ENCODE data around the gene MIER3. TPM values are rescaled to one million over a fixed set of nuclear protein-coding genes. Genes with fewer than 3 reads are reported as not detected.

The MIER3 gene
- polyA plus RNA-seq, 1 of the 3 experiments (the other 2 are of a cell fraction): 3.8 TPM

DNA sequence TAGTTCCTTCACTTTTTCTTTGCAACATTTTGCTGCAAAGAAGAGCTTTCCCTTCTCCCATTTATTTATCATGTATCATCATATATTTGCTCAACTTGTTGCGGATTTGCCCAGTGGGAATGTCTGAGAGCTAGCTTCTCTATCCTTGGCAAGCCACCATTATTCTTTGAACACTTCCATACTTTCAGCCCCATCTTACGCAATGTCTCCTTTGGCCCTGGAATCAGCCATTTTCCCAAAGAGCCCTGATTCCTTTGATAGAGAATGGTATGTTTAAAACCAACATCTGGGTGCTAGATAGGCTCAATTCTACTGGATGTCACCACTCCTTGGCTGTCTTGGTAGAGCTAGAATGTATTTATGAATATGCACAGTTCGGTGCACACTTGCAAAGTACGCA is 55.2 kb downstream of the MIER3 start:
- Histone ChIP-seq H3K4me3 (ENCODE audit: low read depth in 2 of 2, low read length in 1 of 2) (no peak overlapping the region), H3K27me3 (ENCODE audit: insufficient read depth) (no peaks in the 10 kb centered on the region), H3K36me3 (replicated peaks in 1 of 2; ENCODE audit: control insufficient read depth in 1 of 2, insufficient read depth in 2 of 2, low read length in 1 of 2) (peaks cover 27 to 45% of the 10 kb centered on the region in 2 experiments), H3K4me2 (no peak overlapping the region), H2AFZ (ENCODE audit: low read depth) (no peak overlapping the region), H3K9me2 (no peaks in the 10 kb centered on the region), H3K79me2 (ENCODE audit: insufficient read depth) (no peaks in the 10 kb centered on the region), H3K27ac (ENCODE audit: low read depth in 2 of 2, low read length in 1 of 2) (no peak overlapping the region; a peak in 1 of 4 replicates), H3K9ac (no peak overlapping the region), H3F3A (replicated peaks; ENCODE audit: insufficient read depth) (peaks cover 5% of the 10 kb centered on the region), H3K4me1 (ENCODE audit: control insufficient read depth in 1 of 2, insufficient read depth in 2 of 2, low read depth in 1 of 2, low read length in 1 of 2) (no peaks in the 10 kb centered on the region; a peak in 1 of 4 replicates), H4K20me1 (ENCODE audit: insufficient read depth) (no peaks in the 10 kb centered on the region), H3K9me3 (no peaks in the 10 kb centered on the region)
- no peak for TF ChIP-seq MXI1 (IDR thresholded peaks at IDR 0.05; ENCODE audit: low read depth, low read length)
- no peak for TF ChIP-seq CHD2 (IDR thresholded peaks at IDR 0.05; ENCODE audit: low read length, partially characterized antibody)
- no peak for TF ChIP-seq USF1 (IDR thresholded peaks at IDR 0.05; ENCODE audit: borderline replicate concordance, low read depth)
- no peak for TF ChIP-seq PBX3 (IDR thresholded peaks at IDR 0.05)
- TF ChIP-seq TAF1 (IDR thresholded peaks at IDR 0.05; ENCODE audit: borderline replicate concordance, low read depth, low read length): no peak
- TF ChIP-seq RAD21 (IDR thresholded peaks at IDR 0.05; ENCODE audit: low read length): no peak
- TF ChIP-seq JUND (IDR thresholded peaks at IDR 0.05): no peak
- no peak for TF ChIP-seq ELF1 (IDR thresholded peaks at IDR 0.05)
- TF ChIP-seq CTCF (IDR thresholded peaks at IDR 0.05): no peak
- TF ChIP-seq POLR2AphosphoS5 (IDR thresholded peaks at IDR 0.05; ENCODE audit: low read depth, low read length): no peak
- no peak for TF ChIP-seq IRF3 (IDR thresholded peaks at IDR 0.05; ENCODE audit: low read depth, low read length)
- TF ChIP-seq EZH2phosphoT487 (IDR thresholded peaks at IDR 0.05; ENCODE audit: borderline replicate concordance, low read depth): no peak
- TF ChIP-seq RXRA (IDR thresholded peaks at IDR 0.05; ENCODE audit: borderline replicate concordance, low read depth): no peak
- no peak for TF ChIP-seq SIN3A (IDR thresholded peaks at IDR 0.05; ENCODE audit: borderline replicate concordance, low read depth, low read length)
- no peak for TF ChIP-seq EP300 (IDR thresholded peaks at IDR 0.05; ENCODE audit: borderline replicate concordance in 1 of 2, low read depth in 1 of 2, low read length in 1 of 2)
- TF ChIP-seq SMC3 (IDR thresholded peaks at IDR 0.05; ENCODE audit: low read depth, low read length): no peak
- no peak for TF ChIP-seq RFX5 (IDR thresholded peaks at IDR 0.05; ENCODE audit: low read length)
- TF ChIP-seq, protein P1, sequence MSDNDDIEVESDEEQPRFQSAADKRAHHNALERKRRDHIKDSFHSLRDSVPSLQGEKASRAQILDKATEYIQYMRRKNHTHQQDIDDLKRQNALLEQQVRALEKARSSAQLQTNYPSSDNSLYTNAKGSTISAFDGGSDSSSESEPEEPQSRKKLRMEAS (IDR thresholded peaks at IDR 0.05; ENCODE audit: low read depth): no peak
- TF ChIP-seq, protein P2, sequence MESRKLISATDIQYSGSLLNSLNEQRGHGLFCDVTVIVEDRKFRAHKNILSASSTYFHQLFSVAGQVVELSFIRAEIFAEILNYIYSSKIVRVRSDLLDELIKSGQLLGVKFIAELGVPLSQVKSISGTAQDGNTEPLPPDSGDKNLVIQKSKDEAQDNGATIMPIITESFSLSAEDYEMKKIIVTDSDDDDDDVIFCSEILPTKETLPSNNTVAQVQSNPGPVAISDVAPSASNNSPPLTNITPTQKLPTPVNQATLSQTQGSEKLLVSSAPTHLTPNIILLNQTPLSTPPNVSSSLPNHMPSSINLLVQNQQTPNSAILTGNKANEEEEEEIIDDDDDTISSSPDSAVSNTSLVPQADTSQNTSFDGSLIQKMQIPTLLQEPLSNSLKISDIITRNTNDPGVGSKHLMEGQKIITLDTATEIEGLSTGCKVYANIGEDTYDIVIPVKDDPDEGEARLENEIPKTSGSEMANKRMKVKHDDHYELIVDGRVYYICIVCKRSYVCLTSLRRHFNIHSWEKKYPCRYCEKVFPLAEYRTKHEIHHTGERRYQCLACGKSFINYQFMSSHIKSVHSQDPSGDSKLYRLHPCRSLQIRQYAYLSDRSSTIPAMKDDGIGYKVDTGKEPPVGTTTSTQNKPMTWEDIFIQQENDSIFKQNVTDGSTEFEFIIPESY (IDR thresholded peaks at IDR 0.05; ENCODE audit: borderline replicate concordance, low read depth): no peak
- no peak for TF ChIP-seq YY1 (IDR thresholded peaks at IDR 0.05; ENCODE audit: low read depth)
- ChIA-PET CTCF (interaction anchor here (1.1 to 1.9 kb wide), 4 partner anchors 15 to 632 kb away, joined by 3 to 6 read pairs (median 5); no protein-coding TSS in a partner anchor), POLR2A (interaction anchor here (0.9 kb wide), 1 partner anchor 13 kb away, joined by 3 read pairs; the partner anchor contains the start of gene SETD9)
- DNase-seq: no peak
- 96% methylated on average over 4 of the region's 4 CpGs for WGBS (ENCODE audit: low lambda C conversion rate)
